ENCODE data around the gene DCP1B.

The DCP1B gene

GRCh38 chr12:1994429-1995143, 9.7 kb downstream of the DCP1B start:
- TF ChIP-seq, protein P1, sequence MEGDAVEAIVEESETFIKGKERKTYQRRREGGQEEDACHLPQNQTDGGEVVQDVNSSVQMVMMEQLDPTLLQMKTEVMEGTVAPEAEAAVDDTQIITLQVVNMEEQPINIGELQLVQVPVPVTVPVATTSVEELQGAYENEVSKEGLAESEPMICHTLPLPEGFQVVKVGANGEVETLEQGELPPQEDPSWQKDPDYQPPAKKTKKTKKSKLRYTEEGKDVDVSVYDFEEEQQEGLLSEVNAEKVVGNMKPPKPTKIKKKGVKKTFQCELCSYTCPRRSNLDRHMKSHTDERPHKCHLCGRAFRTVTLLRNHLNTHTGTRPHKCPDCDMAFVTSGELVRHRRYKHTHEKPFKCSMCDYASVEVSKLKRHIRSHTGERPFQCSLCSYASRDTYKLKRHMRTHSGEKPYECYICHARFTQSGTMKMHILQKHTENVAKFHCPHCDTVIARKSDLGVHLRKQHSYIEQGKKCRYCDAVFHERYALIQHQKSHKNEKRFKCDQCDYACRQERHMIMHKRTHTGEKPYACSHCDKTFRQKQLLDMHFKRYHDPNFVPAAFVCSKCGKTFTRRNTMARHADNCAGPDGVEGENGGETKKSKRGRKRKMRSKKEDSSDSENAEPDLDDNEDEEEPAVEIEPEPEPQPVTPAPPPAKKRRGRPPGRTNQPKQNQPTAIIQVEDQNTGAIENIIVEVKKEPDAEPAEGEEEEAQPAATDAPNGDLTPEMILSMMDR (IDR thresholded peaks at IDR 0.05; ENCODE audit: control extremely low read depth, extremely low read depth, low read depth, missing control alignments): no peak
- ChIA-PET POLR2A (no interaction called here), CTCF (interaction anchor here (0.9 to 2.1 kb wide), 4 partner anchors 13 to 33 kb away, joined by 3 to 7 read pairs (median 4); no protein-coding TSS in a partner anchor)
- DNase-seq (ENCODE audit: extremely low spot score): no peak

- TF ChIP-seq, protein P1 (IDR thresholded peaks at IDR 0.05; ENCODE audit: control extremely low read depth, extremely low read depth, low read depth, missing control alignments): no peak
- no peak for DNase-seq (ENCODE audit: extremely low spot score)
- ChIA-PET CTCF (interaction anchor here (0.9 to 1.6 kb wide), 3 partner anchors 13 to 34 kb away, joined by 3 to 5 read pairs (median 4); no protein-coding TSS in a partner anchor), POLR2A (no interaction called here)
Measured at GRCh38 chr12:1993871-1994371, 10.3 kb downstream of the DCP1B start.

DNA sequence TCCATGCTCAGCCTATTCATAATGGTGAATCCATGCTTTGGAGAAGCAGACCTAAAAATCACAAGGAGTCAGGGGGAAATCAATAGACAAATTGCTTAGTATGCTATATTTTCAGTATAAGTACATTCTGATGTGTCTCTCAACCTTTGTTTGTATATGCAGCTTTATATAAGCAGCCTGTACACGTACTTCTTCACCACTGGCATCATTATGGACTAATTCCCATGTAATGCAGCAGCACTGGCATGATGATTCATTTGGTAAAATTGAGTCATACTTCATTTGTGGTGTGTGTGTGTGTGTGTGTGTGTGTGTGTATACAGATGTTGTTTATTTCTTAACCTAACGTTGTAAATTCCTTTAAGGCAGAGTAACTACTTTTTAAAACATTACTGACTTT, 10.9 kb downstream of the DCP1B start:
- no peak for DNase-seq (ENCODE audit: extremely low spot score)
- CTCF ChIA-PET: interaction anchor here (1.2 to 1.6 kb wide), 2 partner anchors 12 to 19 kb away, joined by 3 to 5 read pairs; no protein-coding TSS in a partner anchor

GRCh38 chr12:1992732-1993131, 11.5 kb downstream of the DCP1B start:
- POLR2A ChIA-PET: no interaction called here
- TF ChIP-seq, protein P1 (IDR thresholded peaks at IDR 0.05; ENCODE audit: control extremely low read depth, extremely low read depth, low read depth, missing control alignments): no peak
- CTCF ChIA-PET: interaction anchor here (1.2 to 1.6 kb wide), 2 partner anchors 11 to 18 kb away, joined by 3 to 5 read pairs; no protein-coding TSS in a partner anchor
- DNase-seq (ENCODE audit: extremely low spot score): no peak

More for the DNA sequence above, 10.9 kb downstream of the DCP1B start:
- TF ChIP-seq, protein P1 (IDR thresholded peaks at IDR 0.05; ENCODE audit: control extremely low read depth, extremely low read depth, low read depth, missing control alignments): no peak
- POLR2A ChIA-PET: no interaction called here

DNA sequence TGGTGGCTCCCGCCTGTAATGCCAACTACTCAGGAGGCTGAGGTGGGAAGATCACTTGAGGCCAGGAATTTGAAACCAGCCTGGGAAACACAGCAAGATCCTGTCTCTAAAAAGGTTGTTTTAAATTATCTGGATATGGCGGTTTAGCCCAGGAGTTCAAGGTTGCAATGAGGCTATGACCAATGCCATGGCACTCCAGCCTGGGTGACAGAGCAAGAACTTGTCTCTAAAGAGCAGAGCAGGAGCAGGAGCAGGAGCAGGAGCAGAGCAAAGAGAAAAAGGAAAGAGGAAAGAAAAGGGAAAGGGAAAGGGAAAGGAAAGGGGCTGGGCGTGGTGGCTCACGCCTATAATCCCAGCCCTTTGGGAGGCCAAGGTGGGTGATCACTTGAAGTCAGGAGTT, 15.1 kb downstream of the DCP1B start:
- POLR2A ChIA-PET: no interaction called here

GRCh38 chr12:1984759-1985158, 19.5 kb downstream of the DCP1B start:
- ChIA-PET POLR2A (no interaction called here), CTCF (interaction anchor here (0.8 kb wide), 1 partner anchor 44 kb away, joined by 4 read pairs; no protein-coding TSS in a partner anchor)
- TF ChIP-seq, protein P1 (IDR thresholded peaks at IDR 0.05; ENCODE audit: control extremely low read depth, extremely low read depth, low read depth, missing control alignments): no peak
- DNase-seq (ENCODE audit: extremely low spot score): no peak

More for the DNA sequence above, 15.1 kb downstream of the DCP1B start:
- CTCF ChIA-PET: no interaction called here
- no peak for DNase-seq (ENCODE audit: extremely low spot score)
- TF ChIP-seq, protein P1 (IDR thresholded peaks at IDR 0.05; ENCODE audit: control extremely low read depth, extremely low read depth, low read depth, missing control alignments): no peak

All from GM10248 (cell line).